Hepatocyte (in vitro differentiated cells): Measurements from ENCODE around the gene ADAM11. TPM values are rescaled to one million over a fixed set of nuclear protein-coding genes. Genes with fewer than 3 reads are reported as not detected.

Experiments used
- DNase-seq: peaks from one replicate; pipeline ENCODE4 v3.0.0-alpha.2; 2016; ENCODE audit warnings: low spot score
- H2AFZ ChIP-seq: fragments of 200-600 bp; sonication (generic); 2 replicates; pipeline ENCODE4 v1.6.0; 2016; ENCODE audit warnings: antibody characterized with exemption, mild to moderate bottlenecking
- H3K27ac ChIP-seq: fragments of 200-600 bp; sonication (generic); 2 replicates; pipeline ENCODE4 v1.5.1; 2016; ENCODE audit warnings: mild to moderate bottlenecking
- H3K27me3 ChIP-seq: fragments of 200-600 bp; sonication (generic); 2 replicates; pipeline ENCODE4 v1.6.1; 2016
- H3K36me3 ChIP-seq: fragments of 200-600 bp; sonication (generic); replicated peaks from 2 replicates; pipeline ENCODE4 v1.5.1; 2016; ENCODE audit warnings: low read depth; ENCODE audit not compliant: insufficient read depth
- H3K4me1 ChIP-seq: fragments of 200-600 bp; sonication (generic); 2 replicates; pipeline ENCODE4 v1.5.1; 2016; ENCODE audit warnings: mild to moderate bottlenecking, moderate library complexity; ENCODE audit not compliant: insufficient read depth
- H3K4me2 ChIP-seq: fragments of 200-600 bp; sonication (generic); 2 replicates; pipeline ENCODE4 v1.6.0; 2016
- H3K4me3 ChIP-seq: fragments of 200-600 bp; sonication (generic); 2 replicates; pipeline ENCODE4 v1.5.1; 2016; ENCODE audit warnings: mild to moderate bottlenecking
- H3K79me2 ChIP-seq: fragments of 200-600 bp; sonication (generic); 2 replicates; pipeline ENCODE4 v1.6.0; 2017; ENCODE audit warnings: mild to moderate bottlenecking
- H3K9me2 ChIP-seq: fragments of 200-600 bp; sonication (generic); replicated peaks from 2 replicates; pipeline ENCODE4 v1.6.0; 2017; ENCODE audit warnings: mild to moderate bottlenecking; ENCODE audit not compliant: insufficient read depth
- H3K9me3 ChIP-seq: fragments of 200-600 bp; sonication (generic); 2 replicates; pipeline ENCODE4 v1.5.1; 2016; ENCODE audit warnings: low read depth, mild to moderate bottlenecking
- H4K20me1 ChIP-seq: fragments of 200-600 bp; sonication (generic); 2 replicates; pipeline ENCODE4 v1.6.0; 2016; ENCODE audit warnings: mild to moderate bottlenecking; ENCODE audit not compliant: insufficient read depth, poor library complexity, severe bottlenecking
- CTCF ChIP-seq: fragments of 200-600 bp; sonication (generic); IDR thresholded peaks from 2 replicates; pipeline ENCODE4 v1.5.1; 2016; ENCODE audit warnings: antibody characterized with exemption, mild to moderate bottlenecking; ENCODE audit not compliant: poor library complexity
- EZH2 ChIP-seq: fragments of 200-600 bp; sonication (generic); IDR thresholded peaks from 2 replicates; pipeline ENCODE4 v1.6.1; 2016; ENCODE audit warnings: antibody characterized with exemption, mild to moderate bottlenecking, borderline replicate concordance
- EZH2phosphoT487 ChIP-seq: fragments of 200-600 bp; sonication (generic); IDR thresholded peaks from one replicate; pipeline ENCODE4 v1.6.1; 2018; ENCODE audit warnings: antibody characterized with exemption, mild to moderate bottlenecking, low read depth, moderate library complexity; ENCODE audit not compliant: unreplicated experiment, severe bottlenecking
- WGBS: methylation state at CpG from one replicate; pipeline ENCODE4 v1.1.6; 2016; ENCODE audit warnings: low lambda C conversion rate; ENCODE audit errors: missing lambda C conversion rate; 5-methylcytosine and 5-hydroxymethylcytosine counted together
- polyA plus RNA-seq: library from polyadenylated mRNA; unstranded; fragments of >200 nt; fragmentation: Nextera tagmentation; extraction: Ambion mirVana; gene quantifications from 2 replicates; pipeline ENCODE4 v1.2.1, GENCODE V29; 2016
- total RNA-seq: library from RNA; depleted of rRNA; stranded (reverse); fragments of >200 nt; gene quantifications from 2 replicates; pipeline ENCODE4 v1.2.3, GENCODE V29; 2014

Gene ADAM11
- total and polyA plus RNA-seq, 2 experiments from 2014 or later: 0.50 to 0.90 TPM

DNA sequence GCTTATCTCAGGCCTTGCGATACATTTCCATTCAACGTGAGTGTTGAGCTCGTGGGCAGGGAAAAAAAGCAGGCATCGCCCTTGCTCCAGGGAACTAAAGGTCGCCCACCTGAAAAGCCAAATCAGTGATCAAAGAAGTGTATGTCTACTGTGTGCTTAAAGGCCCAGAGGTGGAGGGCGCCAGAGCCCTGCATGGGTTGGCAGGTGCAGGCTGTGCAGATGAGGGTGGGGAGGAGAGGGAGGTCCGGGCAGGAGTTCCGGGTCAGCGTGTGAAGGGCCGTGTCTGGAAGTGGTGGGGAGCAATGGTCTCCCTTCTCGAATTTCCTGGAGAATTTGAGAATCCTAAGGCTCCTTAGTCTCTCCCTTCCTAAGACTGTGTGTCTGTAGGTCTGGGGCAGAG lies 7.2 kb downstream of the ADAM11 start:
- no peak overlapping the region for H2AFZ ChIP-seq
- no peaks in the 10 kb centered on the region for H3K9me2 ChIP-seq
- no peak overlapping the region for H3K4me3 ChIP-seq
- no peaks in the 10 kb centered on the region for H3K9me3 ChIP-seq
- no peaks in the 10 kb centered on the region for H3K79me2 ChIP-seq
- H4K20me1 ChIP-seq: no peaks in the 10 kb centered on the region
- H3K4me1 ChIP-seq: no peaks in the 10 kb centered on the region
- H3K27me3 ChIP-seq: no peaks in the 10 kb centered on the region
- WGBS: 78% methylated on average over 11 of the region's 11 CpGs
- no peaks in the 10 kb centered on the region for H3K36me3 ChIP-seq
- no peak for TF ChIP-seq EZH2
- TF ChIP-seq EZH2phosphoT487: no peak
- no peak for TF ChIP-seq CTCF
- no peak overlapping the region for H3K27ac ChIP-seq
- no peak overlapping the region for H3K4me2 ChIP-seq
- no peak for DNase-seq

GRCh38 chr17:44766409-44767038 lies 7.7 kb downstream of the ADAM11 start:
- Histone ChIP-seq H4K20me1 (no peaks in the 10 kb centered on the region), H3K27me3 (no peaks in the 10 kb centered on the region), H2AFZ (no peak overlapping the region), H3K36me3 (no peaks in the 10 kb centered on the region), H3K27ac (no peak overlapping the region), H3K4me2 (no peak overlapping the region), H3K9me2 (no peaks in the 10 kb centered on the region), H3K4me1 (no peaks in the 10 kb centered on the region), H3K4me3 (no peak overlapping the region), H3K9me3 (no peaks in the 10 kb centered on the region), H3K79me2 (no peaks in the 10 kb centered on the region)
- no peak for TF ChIP-seq EZH2phosphoT487
- no peak for TF ChIP-seq CTCF
- TF ChIP-seq EZH2: no peak
- 65% methylated on average over 8 of the region's 8 CpGs for WGBS
- DNase-seq: no peak

GRCh38 chr17:44767493-44767892 lies 8.7 kb downstream of the ADAM11 start:
- Histone ChIP-seq H3K36me3 (no peaks in the 10 kb centered on the region), H3K4me1 (no peaks in the 10 kb centered on the region), H3K9me2 (no peaks in the 10 kb centered on the region), H3K27me3 (no peaks in the 10 kb centered on the region), H3K4me3 (no peak overlapping the region), H4K20me1 (no peaks in the 10 kb centered on the region), H3K9me3 (no peaks in the 10 kb centered on the region), H3K4me2 (no peak overlapping the region), H3K79me2 (no peaks in the 10 kb centered on the region), H2AFZ (no peak overlapping the region), H3K27ac (no peak overlapping the region)
- DNase-seq: no peak
- no peak for TF ChIP-seq EZH2
- no peak for TF ChIP-seq EZH2phosphoT487
- no peak for TF ChIP-seq CTCF
- WGBS: 46% methylated on average over 3 of the region's 4 CpGs
